C1 segment of cervical spinal cord (tissue), 14 donors: ENCODE results near the gene CBL.

ENCODE experiments used
- DNase-seq, 14 donors: peaks; one replicate each; lab custom pipeline; 2025; lab: John Stamatoyannopoulos, UW

Gene CBL

GRCh38 chr11:119266517-119267255 lies 60.5 kb downstream of the CBL start:
- no peak for DNase-seq

GRCh38 chr11:119267645-119268044 lies 61.5 kb downstream of the CBL start:
- no peak for DNase-seq

GRCh38 chr11:119273721-119274120 lies 67.6 kb downstream of the CBL start:
- DNase-seq, result no peak

- DNase-seq, result no peak
Measured at GRCh38 chr11:119277660-119278059, 71.5 kb downstream of the CBL start.

- DNase-seq, result no peak
Measured at GRCh38 chr11:119282495-119282894, 76.4 kb downstream of the CBL start.

GRCh38 chr11:119284344-119285157 lies 78.4 kb downstream of the CBL start:
- no peak for DNase-seq

- no peak for DNase-seq
Measured at GRCh38 chr11:119285431-119285830, 79.3 kb downstream of the CBL start.

- no peak for DNase-seq
Measured at GRCh38 chr11:119288219-119288618, 82.1 kb downstream of the CBL start.

GRCh38 chr11:119290894-119291497 lies 84.9 kb downstream of the CBL start:
- no peak for DNase-seq

GRCh38 chr11:119293461-119293860 lies 87.3 kb downstream of the CBL start:
- DNase-seq, result no peak

GRCh38 chr11:119295178-119295577 lies 89.0 kb downstream of the CBL start:
- no peak for DNase-seq

GRCh38 chr11:119297938-119298337 lies 91.8 kb downstream of the CBL start:
- DNase-seq, result no peak

- peak in 2 of 14 donors; percentile 21 to 81 for DNase-seq
Measured at GRCh38 chr11:119298726-119299125, 92.6 kb downstream of the CBL start.

- DNase-seq, result no peak
Measured at GRCh38 chr11:119299416-119299815, 93.3 kb downstream of the CBL start.

GRCh38 chr11:119300198-119300964 lies 94.2 kb downstream of the CBL start:
- peak in 1 of 14 donors; percentile 65 for DNase-seq

GRCh38 chr11:119303227-119303718 lies 97.1 kb downstream of the CBL start:
- DNase-seq, result no peak

- no peak for DNase-seq
Measured at GRCh38 chr11:119305556-119306372, 99.6 kb downstream of the CBL start.

- DNase-seq, result no peak
Measured at GRCh38 chr11:119306373-119306890, 100.3 kb downstream of the CBL start.

- no peak for DNase-seq
Measured at GRCh38 chr11:119307219-119307618, 101.1 kb downstream of the CBL start.

GRCh38 chr11:119307974-119308373 lies 101.8 kb downstream of the CBL start:
- no peak for DNase-seq
